ENCODE measurements around the gene CAPS. TPM values are rescaled to one million over a fixed set of nuclear protein-coding genes. Genes with fewer than 3 reads are reported as not detected.
"Not testable (repeated sequence)": the region's sequence is repeated elsewhere in the genome, so short reads cannot be mapped to it uniquely, and the experiment has no call there.

The CAPS gene
- total RNA-seq, 4 donors from 2014 or later: 9.0 to 48.8 (median 26.3) TPM

DNA sequence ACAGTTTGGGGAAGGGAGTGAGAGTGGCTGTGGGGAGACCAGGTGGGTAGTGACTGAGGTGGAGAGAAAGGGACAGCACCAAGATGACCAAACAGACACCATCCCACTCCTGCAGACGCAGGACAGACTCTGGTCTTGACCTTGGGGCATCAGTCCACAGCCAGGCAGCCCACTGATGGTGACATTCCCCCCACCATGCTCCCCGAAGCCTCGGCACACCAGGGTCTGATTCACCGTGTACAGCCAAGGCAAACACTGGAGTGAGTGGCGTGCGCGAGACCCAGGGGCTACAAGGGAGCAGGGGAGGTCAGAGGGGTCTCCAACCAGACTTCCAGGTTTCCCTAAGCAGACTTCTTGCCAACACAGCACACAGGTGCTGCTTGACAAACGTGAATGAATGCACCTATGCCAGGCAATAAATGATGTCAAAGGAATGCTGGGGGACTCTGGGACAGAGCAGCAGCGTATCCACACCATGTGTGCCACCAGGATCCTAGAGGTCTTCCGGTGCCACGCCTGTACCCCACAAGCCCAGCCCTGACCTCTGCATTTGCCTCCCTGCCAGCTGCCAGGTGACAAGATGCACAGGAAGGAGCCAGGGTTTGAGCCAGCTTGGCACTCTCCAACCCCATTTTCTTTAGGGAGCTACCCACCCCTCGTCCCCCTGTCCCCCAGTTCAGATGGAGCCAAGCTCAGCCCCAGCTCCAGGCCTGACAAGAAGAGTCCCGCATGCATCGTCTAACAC lies 45.4 kb downstream of the CAPS start:
- Histone ChIP-seq H3K9me3 (no peaks in the 10 kb centered on the region), H3K4me3 (replicated peaks in 1 of 3) (no peak overlapping the region), H3K4me1 (peaks cover 55 to 56% of the 10 kb centered on the region in 2 donors), H3K27ac (peak overlapping the region; percentile 42 to 55 (median 46)), H3K27me3 (no peaks in the 10 kb centered on the region), H3K36me3 (no peaks in the 10 kb centered on the region)
- intact Hi-C loops (cut with DNase I): loop anchor here (10.0 kb wide), 1 partner anchor 155 kb away; the partner anchor contains the start of gene NRTN
- DNase-seq: no peak
- no peak for TF ChIP-seq POLR2A (IDR thresholded peaks at IDR 0.05)
- TF ChIP-seq, protein P1, sequence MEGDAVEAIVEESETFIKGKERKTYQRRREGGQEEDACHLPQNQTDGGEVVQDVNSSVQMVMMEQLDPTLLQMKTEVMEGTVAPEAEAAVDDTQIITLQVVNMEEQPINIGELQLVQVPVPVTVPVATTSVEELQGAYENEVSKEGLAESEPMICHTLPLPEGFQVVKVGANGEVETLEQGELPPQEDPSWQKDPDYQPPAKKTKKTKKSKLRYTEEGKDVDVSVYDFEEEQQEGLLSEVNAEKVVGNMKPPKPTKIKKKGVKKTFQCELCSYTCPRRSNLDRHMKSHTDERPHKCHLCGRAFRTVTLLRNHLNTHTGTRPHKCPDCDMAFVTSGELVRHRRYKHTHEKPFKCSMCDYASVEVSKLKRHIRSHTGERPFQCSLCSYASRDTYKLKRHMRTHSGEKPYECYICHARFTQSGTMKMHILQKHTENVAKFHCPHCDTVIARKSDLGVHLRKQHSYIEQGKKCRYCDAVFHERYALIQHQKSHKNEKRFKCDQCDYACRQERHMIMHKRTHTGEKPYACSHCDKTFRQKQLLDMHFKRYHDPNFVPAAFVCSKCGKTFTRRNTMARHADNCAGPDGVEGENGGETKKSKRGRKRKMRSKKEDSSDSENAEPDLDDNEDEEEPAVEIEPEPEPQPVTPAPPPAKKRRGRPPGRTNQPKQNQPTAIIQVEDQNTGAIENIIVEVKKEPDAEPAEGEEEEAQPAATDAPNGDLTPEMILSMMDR (IDR thresholded peaks at IDR 0.05): no peak
- 68 to 72% methylated on average over 12 to 14 of the region's 14 CpGs for WGBS, 2 donors

DNA sequence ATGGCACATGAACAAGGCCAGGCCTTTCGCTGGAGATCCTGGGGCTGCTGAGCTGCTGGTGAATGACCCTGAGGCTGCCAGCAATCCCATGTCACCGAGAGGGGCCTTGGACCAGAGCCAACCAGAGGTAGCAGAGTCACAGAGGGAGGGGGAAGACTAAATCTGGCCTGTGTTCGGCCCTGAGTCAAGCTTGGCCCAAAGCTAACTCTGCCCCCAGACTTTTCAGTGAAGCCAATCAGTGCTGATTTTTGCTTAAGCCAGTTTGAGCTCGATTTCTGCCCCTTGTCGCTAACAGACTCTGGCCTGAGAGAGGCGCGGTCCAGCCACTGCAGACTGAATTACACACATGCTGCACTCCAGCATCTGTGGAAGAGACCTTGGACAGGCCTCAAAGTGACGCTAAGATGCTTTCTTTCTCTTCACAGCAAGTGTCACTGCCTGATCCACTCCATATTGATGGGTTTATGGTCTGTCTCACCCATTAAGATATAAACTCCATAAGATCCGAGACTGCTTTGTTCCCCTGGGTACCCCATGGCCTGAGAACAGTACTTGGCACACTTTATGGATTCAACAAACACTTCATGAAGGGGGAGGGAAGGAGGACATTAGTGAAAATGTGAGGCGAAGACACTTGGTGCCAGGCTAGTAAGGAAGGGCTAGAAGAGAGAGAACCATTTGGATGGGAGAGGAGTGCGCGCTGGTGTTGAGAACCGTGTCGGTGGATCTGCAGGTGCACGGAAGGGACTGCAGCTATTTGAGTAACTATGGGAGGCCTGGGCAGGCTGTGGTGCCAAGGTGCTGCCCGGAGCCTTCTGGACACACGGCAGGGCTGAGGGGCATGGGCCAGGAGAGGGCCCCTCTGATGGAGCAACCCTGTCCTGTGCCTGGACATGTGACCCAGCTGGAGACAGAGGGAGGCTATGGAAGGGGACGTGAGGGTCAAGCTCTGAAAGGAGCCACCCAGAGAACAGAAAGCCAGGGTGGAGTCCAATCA lies 46.2 kb downstream of the CAPS start:
- Histone ChIP-seq H3K9me3 (no peaks in the 10 kb centered on the region), H3K36me3 (no peaks in the 10 kb centered on the region), H3K4me3 (replicated peaks in 1 of 3) (no peak overlapping the region), H3K27me3 (no peaks in the 10 kb centered on the region), H3K4me1 (peaks cover 47% of the 10 kb centered on the region in 2 donors), H3K27ac (peak overlapping the region; percentile 42 to 55 (median 46))
- no peak for TF ChIP-seq POLR2A (IDR thresholded peaks at IDR 0.05)
- TF ChIP-seq, protein P1 (IDR thresholded peaks at IDR 0.05): no peak
- WGBS, 2 donors: 57 to 60% methylated on average over 17 to 18 of the region's 18 CpGs
- peak; percentile 59 to 63 for DNase-seq
- intact Hi-C loops (cut with DNase I): loop anchor here (10.0 kb wide), 1 partner anchor 156 kb away; the partner anchor contains the start of gene NRTN

DNA sequence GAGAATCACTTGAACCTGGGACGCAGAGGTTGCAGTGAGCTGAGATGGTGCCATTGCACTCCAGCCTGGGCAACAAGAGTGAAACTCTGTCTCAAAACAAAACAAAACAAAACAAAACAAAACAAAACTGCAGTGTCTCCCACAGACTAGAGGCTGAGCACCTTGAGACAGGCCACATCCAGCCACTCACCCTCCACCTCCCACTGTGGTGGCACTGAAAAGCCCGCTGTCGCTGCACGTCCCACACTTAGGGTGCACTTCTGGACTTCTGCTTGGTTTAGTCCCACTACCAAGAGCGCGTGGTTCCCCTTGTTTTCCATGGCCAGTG lies 47.6 kb downstream of the CAPS start:
- H3K27ac ChIP-seq: peak overlapping the region in 2 of 3 donors; percentile 42 to 55
- not testable (repeated sequence) for H3K36me3 ChIP-seq; DNase-seq; H3K4me3 ChIP-seq (replicated peaks in 1 of 3); H3K9me3 ChIP-seq; H3K27me3 ChIP-seq
- H3K4me1 ChIP-seq: peaks cover 36 to 45% of the 10 kb centered on the region in 2 donors
- 48 to 59% methylated on average over 5 to 6 of the region's 6 CpGs for WGBS, 2 donors
- intact Hi-C loops (cut with DNase I): loop anchor here (10.0 kb wide), 1 partner anchor 157 kb away; the partner anchor contains the start of gene NRTN

DNA sequence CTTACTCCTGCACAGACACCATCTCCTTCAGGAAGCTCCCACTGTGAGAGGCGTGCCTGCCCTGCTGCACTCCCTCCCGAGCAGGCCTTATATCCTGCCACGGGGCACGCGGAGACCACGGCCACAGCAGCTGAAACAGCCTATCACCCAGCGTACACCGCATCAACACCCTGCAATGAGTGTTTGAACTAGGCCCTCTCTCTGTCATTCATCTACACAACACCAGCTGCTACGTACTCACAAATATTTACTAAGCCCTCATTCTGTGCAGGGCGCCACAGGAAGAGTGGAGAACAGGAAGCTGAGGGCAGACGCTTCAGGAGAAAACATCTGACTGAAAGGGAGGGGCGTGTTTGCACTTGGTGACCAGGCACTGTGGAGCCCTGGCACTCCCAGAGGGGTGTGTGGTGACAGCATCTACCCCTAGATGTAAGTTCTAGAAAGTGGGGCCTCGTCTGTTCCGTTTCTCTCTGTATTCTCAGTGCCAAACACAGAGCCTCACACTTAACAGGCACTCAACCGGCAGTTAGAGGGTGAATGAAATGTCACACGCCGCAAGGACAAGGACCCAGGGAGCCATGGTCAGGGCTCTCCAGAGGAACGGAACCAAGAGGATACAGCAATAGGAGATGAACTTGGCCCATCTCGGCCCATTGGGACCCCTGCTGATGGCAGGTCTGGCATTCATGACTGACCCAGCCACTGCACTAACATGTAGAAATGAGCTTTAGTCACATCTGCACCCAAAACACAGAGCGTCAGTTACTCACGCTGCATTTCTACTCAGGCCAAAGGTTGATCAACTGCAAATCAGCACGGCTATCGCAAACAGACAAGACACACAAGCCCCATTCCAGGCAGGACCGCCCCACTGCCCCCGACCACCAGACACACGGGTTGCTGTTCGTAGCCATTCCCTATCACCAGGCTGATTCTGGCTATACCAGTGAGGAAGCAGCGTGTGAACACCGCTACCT lies 48.2 kb downstream of the CAPS start:
- H3K4me3 ChIP-seq (replicated peaks in 1 of 3): no peak overlapping the region
- H3K9me3 ChIP-seq: no peaks in the 10 kb centered on the region
- H3K27me3 ChIP-seq: no peaks in the 10 kb centered on the region
- TF ChIP-seq POLR2A (IDR thresholded peaks at IDR 0.05): no peak
- TF ChIP-seq, protein P1 (IDR thresholded peaks at IDR 0.05): no peak
- peak; percentile 54 to 61 for DNase-seq
- no peaks in the 10 kb centered on the region for H3K36me3 ChIP-seq
- intact Hi-C loops (cut with DNase I): loop anchor here (10.0 kb wide), 1 partner anchor 157 kb away; the partner anchor contains the start of gene NRTN
- H3K4me1 ChIP-seq: peaks cover 34 to 47% of the 10 kb centered on the region in 2 donors
- 43 to 46% methylated on average over 25 to 29 of the region's 29 CpGs for WGBS, 2 donors
- peak overlapping the region in 2 of 3 donors; percentile 42 to 55 for H3K27ac ChIP-seq

DNA sequence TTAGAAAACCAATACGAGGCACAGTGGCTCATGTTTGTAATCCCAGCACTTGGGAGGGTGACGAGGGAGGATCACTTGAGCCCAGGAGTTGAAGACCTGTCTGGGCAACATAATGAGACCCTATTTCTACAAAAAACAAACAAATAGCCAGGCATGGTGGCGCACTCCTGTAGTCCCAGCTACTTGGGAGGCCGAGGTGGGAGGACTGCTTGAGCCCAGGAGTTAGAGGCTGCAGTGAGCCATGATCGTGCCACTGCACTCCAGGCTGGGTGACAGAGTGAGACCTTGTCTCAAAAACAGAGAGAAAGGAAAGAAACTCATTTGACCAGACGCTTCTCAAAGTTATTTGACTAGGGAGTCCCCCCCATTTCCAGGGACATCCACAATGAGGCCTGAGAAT lies 49.2 kb downstream of the CAPS start:
- not testable (repeated sequence) for H3K36me3 ChIP-seq; H3K4me3 ChIP-seq (replicated peaks in 1 of 3); H3K9me3 ChIP-seq; H3K27me3 ChIP-seq; DNase-seq
- 85 to 94% methylated on average over 6 of the region's 6 CpGs for WGBS, 2 donors
- Histone ChIP-seq H3K27ac (peak overlapping the region in 2 of 3 donors; percentile 42 to 55), H3K4me1 (peaks cover 43 to 57% of the 10 kb centered on the region in 2 donors)
- intact Hi-C loops (cut with DNase I): loop anchor here (10.0 kb wide), 1 partner anchor 158 kb away; the partner anchor contains the start of gene NRTN

Measured in thyroid gland (tissue), 4 donors.